A549 (cell line): Measurements from ENCODE around the gene RNPS1. TPM values are rescaled to one million over a fixed set of nuclear protein-coding genes. Genes with fewer than 3 reads are reported as not detected.

Experiments used
- ATAC-seq, 2 experiments: fragments of 200-7000 bp in 1 of 2; fragments of >200 bp in 1 of 2; cut with Nextera tagmentation in 1 of 2; cut with Tn5 transposase in 1 of 2; 3 replicates each; pipeline versions ENCODE4 v1.8.0 to v1.9.1; 2018 to 2020; ENCODE audit warnings: mild to moderate bottlenecking in 1 of 2, moderate library complexity in 1 of 2
- CTCF ChIA-PET: fragments of 300-600 bp; sonication (Branson Sonifier 250); formaldehyde crosslinking; extraction: SDS; loops from one replicate; lab custom pipeline; 2021; ENCODE audit warnings: antibody characterized with exemption, inconsistent platforms; lab: Yijun Ruan, JAX
- POLR2A ChIA-PET: fragments of 350-600 bp; formaldehyde crosslinking; extraction: SDS; loops from one replicate; lab custom pipeline; 2021; ENCODE audit warnings: antibody characterized with exemption, inconsistent platforms; lab: Yijun Ruan, JAX
- DNase-seq, 2 experiments: peaks; one replicate each; pipeline versions ENCODE4 v3.0.0 to v3.0.0-alpha.2; 2011 to 2016; ENCODE audit warnings: low read depth in 1 of 2, low spot score in 1 of 2
- FAIRE-seq: peaks from 2 replicates; lab custom pipeline; 2011; peaks lifted over from hg19 to GRCh38; lab: Jason Lieb, UNC
- H3K27ac ChIP-seq, 2 experiments: fragments of >200 bp; sonication (Bioruptor Twin); formaldehyde crosslinking; 3 replicates each; pipeline ENCODE4 v1.5.1; 2016 to 2017
- H3K4me1 ChIP-seq: fragments of >200 bp; sonication (Bioruptor Twin); formaldehyde crosslinking; 3 replicates; pipeline ENCODE4 v1.6.1; 2016
- H3K4me2 ChIP-seq: fragments of >200 bp; sonication (Bioruptor Twin); formaldehyde crosslinking; 3 replicates; pipeline ENCODE4 v1.6.1; 2016
- H3K4me3 ChIP-seq: fragments of >200 bp; sonication (Bioruptor Twin); formaldehyde crosslinking; 3 replicates; pipeline ENCODE4 v1.5.1; 2016
- H3K9me3 ChIP-seq: fragments of >200 bp; sonication (Bioruptor Twin); formaldehyde crosslinking; 3 replicates; pipeline ENCODE4 v1.6.1; 2016
- CTCF ChIP-seq: fragments of >200 bp; sonication (Bioruptor Twin); formaldehyde crosslinking; IDR thresholded peaks from 3 replicates; pipeline ENCODE4 v1.5.1; 2016
- EHMT2 ChIP-seq: fragments of 200-600 bp; sonication (generic); IDR thresholded peaks from 2 replicates; pipeline ENCODE4 v1.6.1; 2016; ENCODE audit warnings: antibody characterized with exemption, low read depth, mild to moderate bottlenecking, moderate library complexity
- EP300 ChIP-seq, 2 experiments: fragments of >200 bp; sonication (Bioruptor Twin); formaldehyde crosslinking; IDR thresholded peaks; 2 replicates in 1 of 2; 3 replicates in 1 of 2; pipeline ENCODE4 v1.6.1; 2016 to 2017
- FOSL2 ChIP-seq, 2 experiments: fragments of 450-650 bp in 1 of 2; fragments of >200 bp in 1 of 2; sonication (Bioruptor Twin) in 1 of 2; formaldehyde crosslinking; IDR thresholded peaks; 2 replicates each; pipeline versions ENCODE4 v1.5.0 to v1.6.1; 2016 to 2020; ENCODE audit warnings: mild to moderate bottlenecking in 1 of 2, moderate library complexity in 1 of 2
- HDAC2 ChIP-seq: fragments of 200-600 bp; sonication (generic); IDR thresholded peaks from 2 replicates; pipeline ENCODE4 v1.6.1; 2016
- HES2 ChIP-seq: fragments of >200 bp; sonication (Bioruptor Twin); formaldehyde crosslinking; IDR thresholded peaks from 2 replicates; pipeline ENCODE4 v1.6.1; 2016
- HEYL ChIP-seq: fragments of 250-450 bp; sonication (Bioruptor Pico); IDR thresholded peaks from 2 replicates; pipeline ENCODE4 v1.8.0; 2021; ENCODE audit warnings: mild to moderate bottlenecking, moderate library complexity
- JUNB ChIP-seq: fragments of >200 bp; sonication (Bioruptor Twin); formaldehyde crosslinking; IDR thresholded peaks from 2 replicates; pipeline ENCODE4 v1.6.1; 2016
- MAFK ChIP-seq: fragments of 450-650 bp; IDR thresholded peaks from 2 replicates; pipeline ENCODE4 v1.6.1; 2014; ENCODE audit not compliant: partially characterized antibody
- MAZ ChIP-seq: fragments of 150-350 bp; IDR thresholded peaks from 2 replicates; pipeline ENCODE4 v1.6.1; 2014; ENCODE audit warnings: antibody characterized with exemption, low read depth, low read length, borderline replicate concordance
- NFE2L2 ChIP-seq: fragments of 150-350 bp; conservative IDR thresholded peaks from 2 replicates; pipeline ENCODE4 v1.6.1; 2014; ENCODE audit warnings: low read length
- NR3C1 ChIP-seq: fragments of >200 bp; sonication (Bioruptor Twin); formaldehyde crosslinking; IDR thresholded peaks from 3 replicates; pipeline ENCODE4 v1.6.1; 2017
- POLR2A ChIP-seq: IDR thresholded peaks from 2 replicates; pipeline ENCODE4 v1.6.1; 2012; ENCODE audit warnings: mild to moderate bottlenecking, low read length
- REST ChIP-seq: fragments of 200-600 bp; sonication (generic); IDR thresholded peaks from 2 replicates; pipeline ENCODE4 v1.6.1; 2016; ENCODE audit warnings: antibody characterized with exemption, mild to moderate bottlenecking, moderate library complexity
- RNF2 ChIP-seq: fragments of 200-600 bp; sonication (generic); IDR thresholded peaks from 2 replicates; pipeline ENCODE4 v1.6.1; 2016; ENCODE audit warnings: low read depth, mild to moderate bottlenecking, antibody characterized with exemption, moderate library complexity, borderline replicate concordance
- SMC3 ChIP-seq: fragments of >200 bp; sonication (Bioruptor Twin); formaldehyde crosslinking; IDR thresholded peaks from 3 replicates; pipeline ENCODE4 v1.6.1; 2018; ENCODE audit warnings: inconsistent platforms
- SREBF2 ChIP-seq: fragments of 450-650 bp; IDR thresholded peaks from 2 replicates; pipeline ENCODE4 v1.6.1; 2014; ENCODE audit warnings: mild to moderate bottlenecking, moderate library complexity
- TFCP2L1 ChIP-seq: fragments of 250-450 bp; sonication (Bioruptor Pico); IDR thresholded peaks from 2 replicates; pipeline ENCODE4 v1.5.0; 2021; ENCODE audit warnings: mild to moderate bottlenecking
- TP53 ChIP-seq: fragments of 250-450 bp; sonication (Bioruptor Pico); IDR thresholded peaks from 2 replicates; pipeline ENCODE4 v1.5.0; 2021; ENCODE audit warnings: mild to moderate bottlenecking, moderate library complexity
- WGBS: methylation state at CpG from one replicate; pipeline ENCODE4 v1.1.6; 2017; ENCODE audit errors: missing lambda C conversion rate; 5-methylcytosine and 5-hydroxymethylcytosine counted together
- polyA plus RNA-seq, 4 experiments: library from polyadenylated mRNA; depleted of rRNA in 3 of 4; stranded (reverse); fragments of >200 nt; fragmentation: RNase III in 1 of 4; extraction: RNeasy Plus Mini Kit Qiagen cat#74134 plus additional on column Dnase treatment in 1 of 4; gene quantifications; 2 replicates in 3 of 4; 3 replicates in 1 of 4; pipeline ENCODE4 v1.2.3, GENCODE V29; 2011 to 2017

RNPS1 gene
- polyA plus RNA-seq, 2 of the 4 experiments (the other 2 are of a cell fraction): 183 to 200 TPM

- peaks cover 31% of the 10 kb centered on the region for H3K4me1 ChIP-seq
- no peak for TF ChIP-seq HDAC2
- TF ChIP-seq POLR2A: peak; percentile 20; the same call in 1 of the 2 replicates
- no peaks in the 10 kb centered on the region for H3K9me3 ChIP-seq
- FAIRE-seq: no peak
- CTCF ChIA-PET: interaction anchor here (1.1 to 4.8 kb wide), 2 partner anchors 15 to 42 kb away, joined by 4 to 28 read pairs; partner anchors contain the start of gene ECI1
- H3K27ac ChIP-seq: no peak overlapping the region
- H3K4me2 ChIP-seq: no peak overlapping the region
- no peak for ATAC-seq
- no peak for DNase-seq
- POLR2A ChIA-PET: no interaction called here
- H3K4me3 ChIP-seq: no peak overlapping the region
- WGBS: 87% methylated on average over 5 of the region's 17 CpGs
These were observed 58.0 kb downstream of the RNPS1 start for GRCh38 chr16:2210009-2210332.

- CTCF ChIA-PET: interaction anchor here (1.1 to 4.8 kb wide), 3 partner anchors 15 to 69 kb away, joined by 4 to 28 read pairs (median 4); partner anchors contain the start of gene ECI1
- TF ChIP-seq MAZ: no peak
- no peak for TF ChIP-seq CTCF
- TF ChIP-seq RNF2: no peak
- no peak for TF ChIP-seq EHMT2
- TF ChIP-seq REST: no peak
- TF ChIP-seq JUNB: no peak
- no peak for TF ChIP-seq TFCP2L1 (CRISPR knock-in tag)
- TF ChIP-seq HEYL: no peak
- no peak for TF ChIP-seq HES2
- no peak for TF ChIP-seq SMC3
- no peak for TF ChIP-seq NFE2L2
- no peak for TF ChIP-seq NR3C1
- TF ChIP-seq EP300 (IDR thresholded peaks at IDR 0.05): no peak
- TF ChIP-seq FOSL2 (IDR thresholded peaks at IDR 0.05): no peak
- TF ChIP-seq FOSL2 (CRISPR knock-in tag; IDR thresholded peaks at IDR 0.05): no peak
- TF ChIP-seq MAFK: no peak
- TF ChIP-seq SREBF2: no peak
- no peak for TF ChIP-seq TP53
- no peak for TF ChIP-seq POLR2A
These were observed 58.5 kb downstream of the RNPS1 start for GRCh38 chr16:2209258-2210008.

More at GRCh38 chr16:2209258-2210008, 58.5 kb downstream of the RNPS1 start:
- Histone ChIP-seq H3K4me3 (no peak overlapping the region), H3K4me2 (no peak overlapping the region), H3K9me3 (no peaks in the 10 kb centered on the region), H3K4me1 (peaks cover 31% of the 10 kb centered on the region), H3K27ac (no peak overlapping the region)
- WGBS: 89% methylated on average over 22 of the region's 29 CpGs
- ATAC-seq (no peak), FAIRE-seq (no peak), DNase-seq (no peak)
- POLR2A ChIA-PET: no interaction called here
